ENCODE results near the gene SMG6.

SMG6 gene

GRCh38 chr17:2336852-2337543 is 33.4 kb upstream of the SMG6 start, which contains the start of gene SGSM2 (continued):
- TF ChIP-seq ZNF350 (tag by site-specific recombination; IDR thresholded peaks at IDR 0.05) (no peak), KLF9 (tag by site-specific recombination; IDR thresholded peaks at IDR 0.05; ENCODE audit: low read depth) (peak; percentile 32; the same call in 1 of the 2 replicates), GLIS1 (tag by site-specific recombination; IDR thresholded peaks at IDR 0.05) (peak; percentile 71), ZNF658 (tag by site-specific recombination; IDR thresholded peaks at IDR 0.05) (no peak), ZBTB11 (tag by site-specific recombination; conservative IDR thresholded peaks at IDR 0.05; ENCODE audit: low read depth) (no peak), ZNF610 (tag by site-specific recombination; IDR thresholded peaks at IDR 0.05; ENCODE audit: borderline replicate concordance) (no peak), TRIM28 (IDR thresholded peaks at IDR 0.05; ENCODE audit: borderline replicate concordance, low read length) (no peak), ZNF24 (tag by site-specific recombination; IDR thresholded peaks at IDR 0.05) (no peak), ZNF426 (tag by site-specific recombination; IDR thresholded peaks at IDR 0.05) (no peak), ZNF341 (tag by site-specific recombination; IDR thresholded peaks at IDR 0.05; ENCODE audit: low read depth) (no peak; the same call in 1 of the 2 replicates), FEZF1 (tag by site-specific recombination; IDR thresholded peaks at IDR 0.05) (no peak), ZBTB17 (tag by site-specific recombination; IDR thresholded peaks at IDR 0.05) (peak; percentile 33; the same call in 1 of the 2 replicates), ZNF266 (tag by site-specific recombination; IDR thresholded peaks at IDR 0.05; ENCODE audit: low read depth) (no peak), ZNF670 (tag by site-specific recombination; IDR thresholded peaks at IDR 0.05; ENCODE audit: low read depth) (no peak), KLF8 (tag by site-specific recombination; IDR thresholded peaks at IDR 0.05) (no peak), ZFP69B (tag by site-specific recombination; IDR thresholded peaks at IDR 0.05) (no peak), ZNF174 (tag by site-specific recombination; IDR thresholded peaks at IDR 0.05) (no peak), ZNF639 (tag by site-specific recombination; IDR thresholded peaks at IDR 0.05) (no peak), WT1 (tag by site-specific recombination; IDR thresholded peaks at IDR 0.05) (no peak), REST (tag by site-specific recombination; IDR thresholded peaks at IDR 0.05) (no peak), OSR2 (tag by site-specific recombination; IDR thresholded peaks at IDR 0.05) (no peak), ZNF704 (tag by site-specific recombination; IDR thresholded peaks at IDR 0.05) (0 out of 2 replicates have a peak, but pooled peaks have one; percentile 14), ZNF785 (tag by site-specific recombination; IDR thresholded peaks at IDR 0.05) (0 out of 2 replicates have a peak, but pooled peaks have one; percentile 10), ZBTB48 (tag by site-specific recombination; IDR thresholded peaks at IDR 0.05) (no peak), ZNF707 (tag by site-specific recombination; IDR thresholded peaks at IDR 0.05) (no peak), ZNF76 (tag by site-specific recombination; IDR thresholded peaks at IDR 0.05; ENCODE audit: borderline replicate concordance, low read depth) (no peak), INSM2 (tag by site-specific recombination; IDR thresholded peaks at IDR 0.05) (0 out of 2 replicates have a peak, but pooled peaks have one; percentile 6), ZNF585B (tag by site-specific recombination; IDR thresholded peaks at IDR 0.05) (no peak), KLF17 (tag by site-specific recombination; IDR thresholded peaks at IDR 0.05) (no peak)
